ENCODE results near the gene TMEM223.
"Not testable (repeated sequence)": the region's sequence is repeated elsewhere in the genome, so short reads cannot be mapped to it uniquely, and the experiment has no call there.

Gene TMEM223

GRCh38 chr11:62752994-62753735, 38.6 kb downstream of the TMEM223 start:
- DNase-seq (ENCODE audit: low read depth) = no peak

GRCh38 chr11:62752177-62752785, 39.5 kb downstream of the TMEM223 start:
- DNase-seq (ENCODE audit: low read depth) = no peak

- DNase-seq (ENCODE audit: low read depth) = not testable (repeated sequence)
These were observed 41.9 kb downstream of the TMEM223 start for GRCh38 chr11:62749931-62750330.

GRCh38 chr11:62747475-62748160, 44.2 kb downstream of the TMEM223 start:
- no peak for DNase-seq (ENCODE audit: low read depth)
